WTC11 (cell line): ENCODE results near the gene SHISAL2A. TPM values are rescaled to one million over a fixed set of nuclear protein-coding genes. Genes with fewer than 3 reads are reported as not detected.

Source experiments
- ATAC-seq: fragments of 200-7000 bp; cut with Tn5 transposase; 2 replicates; pipeline ENCODE4 v1.10.0; 2021; ENCODE audit warnings: mild to moderate bottlenecking, moderate library complexity
- CTCF ChIA-PET: fragments of 300-600 bp; sonication (Branson Sonifier 250); formaldehyde crosslinking; loops from one replicate; lab custom pipeline; 2021; ENCODE audit warnings: antibody characterized with exemption; lab: Charles Lee
- POLR2A ChIA-PET: fragments of 350-600 bp; sonication (Branson Sonifier 250); formaldehyde crosslinking; loops from one replicate; lab custom pipeline; 2021; ENCODE audit warnings: antibody characterized with exemption; lab: Charles Lee
- DNase-seq: peaks from one replicate; pipeline ENCODE4 v3.0.0; 2021; ENCODE audit warnings: low spot score
- H3K27ac Mint-ChIP-seq: 2 replicates; pipeline ENCODE4 v1.8.0; 2021; ENCODE audit warnings: mixed read lengths
- H3K27me3 Mint-ChIP-seq: 2 replicates; pipeline ENCODE4 v1.8.0; 2021; ENCODE audit warnings: low read depth, mild to moderate bottlenecking, moderate library complexity, mixed read lengths
- H3K36me3 Mint-ChIP-seq: 2 replicates; pipeline ENCODE4 v1.8.0; 2021; ENCODE audit warnings: mixed read lengths
- H3K4me1 Mint-ChIP-seq: 2 replicates; pipeline ENCODE4 v1.8.0; 2022; ENCODE audit warnings: mixed read lengths
- H3K4me3 Mint-ChIP-seq: 2 replicates; pipeline ENCODE4 v1.8.0; 2021; ENCODE audit warnings: mild to moderate bottlenecking, moderate library complexity, mixed read lengths
- H3K9me3 Mint-ChIP-seq: 2 replicates; pipeline ENCODE4 v1.8.0; 2021; ENCODE audit warnings: mixed read lengths
- AR ChIP-seq: fragments of 250-450 bp; sonication (Bioruptor Pico); IDR thresholded peaks from 2 replicates; pipeline ENCODE4 v1.9.0; 2021; ENCODE audit warnings: mild to moderate bottlenecking
- ATF1 ChIP-seq: sonication (generic); formaldehyde crosslinking; IDR thresholded peaks from 2 replicates; pipeline ENCODE4 v1.8.1; 2023; ENCODE audit warnings: mild to moderate bottlenecking, moderate library complexity, missing genetic modification reagents
- ATF2 ChIP-seq: sonication (generic); formaldehyde crosslinking; IDR thresholded peaks from 2 replicates; pipeline ENCODE4 v1.8.1; 2022; ENCODE audit warnings: low read depth, missing genetic modification reagents, borderline replicate concordance
- CBFB ChIP-seq: sonication (generic); formaldehyde crosslinking; IDR thresholded peaks from 2 replicates; pipeline ENCODE4 v1.8.1; 2022; ENCODE audit warnings: mild to moderate bottlenecking, low read depth, missing genetic modification reagents
- FOXP1 ChIP-seq: sonication (generic); formaldehyde crosslinking; IDR thresholded peaks from 2 replicates; pipeline ENCODE4 v1.8.0; 2022; ENCODE audit warnings: missing genetic modification reagents, mild to moderate bottlenecking, moderate library complexity, borderline replicate concordance
- GRHL2 ChIP-seq: fragments of 250-450 bp; sonication (Bioruptor Pico); IDR thresholded peaks from 2 replicates; pipeline ENCODE4 v1.8.0; 2022; ENCODE audit warnings: mild to moderate bottlenecking, moderate library complexity; ENCODE audit not compliant: insufficient replicate concordance, severe bottlenecking
- IRF1 ChIP-seq: sonication (generic); formaldehyde crosslinking; IDR thresholded peaks from 2 replicates; pipeline ENCODE4 v1.8.0; 2023; ENCODE audit warnings: missing genetic modification reagents
- IRF2 ChIP-seq: sonication (generic); formaldehyde crosslinking; IDR thresholded peaks from 2 replicates; pipeline ENCODE4 v1.8.0; 2022; ENCODE audit warnings: low read depth, missing genetic modification reagents, borderline replicate concordance
- KAT7 ChIP-seq: sonication (generic); formaldehyde crosslinking; IDR thresholded peaks from 2 replicates; pipeline ENCODE4 v1.8.1; 2023; ENCODE audit warnings: missing genetic modification reagents, mild to moderate bottlenecking, borderline replicate concordance
- MYBL2 ChIP-seq: sonication (generic); formaldehyde crosslinking; IDR thresholded peaks from 2 replicates; pipeline ENCODE4 v1.8.1; 2023; ENCODE audit warnings: mild to moderate bottlenecking, moderate library complexity, missing genetic modification reagents
- NFATC4 ChIP-seq: fragments of 250-450 bp; sonication (Bioruptor Pico); IDR thresholded peaks from 2 replicates; pipeline ENCODE4 v1.9.0; 2021; ENCODE audit warnings: mild to moderate bottlenecking
- NR2C2 ChIP-seq: sonication (generic); formaldehyde crosslinking; IDR thresholded peaks from 2 replicates; pipeline ENCODE4 v1.8.0; 2022; ENCODE audit warnings: mild to moderate bottlenecking, missing genetic modification reagents
- ZNF138 ChIP-seq: sonication (generic); formaldehyde crosslinking; conservative IDR thresholded peaks from 2 replicates; pipeline ENCODE4 v1.8.1; 2022; ENCODE audit warnings: mild to moderate bottlenecking, moderate library complexity, missing genetic modification reagents
- ZNF219 ChIP-seq: sonication (generic); formaldehyde crosslinking; IDR thresholded peaks from 2 replicates; pipeline ENCODE4 v1.8.0; 2023; ENCODE audit warnings: missing genetic modification reagents, mild to moderate bottlenecking, borderline replicate concordance
- ZNF396 ChIP-seq: fragments of 250-450 bp; sonication (Bioruptor Pico); IDR thresholded peaks from 2 replicates; pipeline ENCODE4 v1.8.0; 2021; ENCODE audit warnings: mild to moderate bottlenecking, moderate library complexity, borderline replicate concordance
- ZSCAN18 ChIP-seq: fragments of 250-450 bp; sonication (Bioruptor Pico); IDR thresholded peaks from 2 replicates; pipeline ENCODE4 v2.1.2; 2022; ENCODE audit warnings: mild to moderate bottlenecking, moderate library complexity
- total RNA-seq: library from RNA; stranded (reverse); gene quantifications from 3 replicates; pipeline ENCODE4 v1.2.3, GENCODE V29; 2021
- TF ChIP-seq, protein P1 (sequence below): sonication (generic); formaldehyde crosslinking; IDR thresholded peaks from 2 replicates; pipeline ENCODE4 v1.8.1; 2022; ENCODE audit warnings: low read depth, mild to moderate bottlenecking, moderate library complexity, missing genetic modification reagents, borderline replicate concordance
- TF ChIP-seq, protein P2 (sequence below): sonication (generic); formaldehyde crosslinking; IDR thresholded peaks from 2 replicates; pipeline ENCODE4 v1.8.0; 2022; ENCODE audit warnings: mild to moderate bottlenecking, missing genetic modification reagents

Gene SHISAL2A
- total RNA-seq, 1 experiment from 2014 or later, result 1.4 TPM

GRCh38 chr1:52693843-52694242, 60.9 kb downstream of the SHISAL2A start (continued):
- no peak for TF ChIP-seq ZNF138 (CRISPR knock-in tag)
- TF ChIP-seq, protein P1, sequence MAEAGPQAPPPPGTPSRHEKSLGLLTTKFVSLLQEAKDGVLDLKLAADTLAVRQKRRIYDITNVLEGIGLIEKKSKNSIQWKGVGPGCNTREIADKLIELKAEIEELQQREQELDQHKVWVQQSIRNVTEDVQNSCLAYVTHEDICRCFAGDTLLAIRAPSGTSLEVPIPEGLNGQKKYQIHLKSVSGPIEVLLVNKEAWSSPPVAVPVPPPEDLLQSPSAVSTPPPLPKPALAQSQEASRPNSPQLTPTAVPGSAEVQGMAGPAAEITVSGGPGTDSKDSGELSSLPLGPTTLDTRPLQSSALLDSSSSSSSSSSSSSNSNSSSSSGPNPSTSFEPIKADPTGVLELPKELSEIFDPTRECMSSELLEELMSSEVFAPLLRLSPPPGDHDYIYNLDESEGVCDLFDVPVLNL (CRISPR knock-in tag), result no peak

GRCh38 chr1:52695627-52696026, 62.7 kb downstream of the SHISAL2A start:
- TF ChIP-seq ZNF396 (CRISPR knock-in tag) (no peak), MYBL2 (no peak), IRF1 (CRISPR knock-in tag) (no peak), FOXP1 (CRISPR knock-in tag) (no peak), AR (CRISPR knock-in tag) (no peak), NR2C2 (no peak), IRF2 (CRISPR knock-in tag) (no peak)
- TF ChIP-seq, protein P2, sequence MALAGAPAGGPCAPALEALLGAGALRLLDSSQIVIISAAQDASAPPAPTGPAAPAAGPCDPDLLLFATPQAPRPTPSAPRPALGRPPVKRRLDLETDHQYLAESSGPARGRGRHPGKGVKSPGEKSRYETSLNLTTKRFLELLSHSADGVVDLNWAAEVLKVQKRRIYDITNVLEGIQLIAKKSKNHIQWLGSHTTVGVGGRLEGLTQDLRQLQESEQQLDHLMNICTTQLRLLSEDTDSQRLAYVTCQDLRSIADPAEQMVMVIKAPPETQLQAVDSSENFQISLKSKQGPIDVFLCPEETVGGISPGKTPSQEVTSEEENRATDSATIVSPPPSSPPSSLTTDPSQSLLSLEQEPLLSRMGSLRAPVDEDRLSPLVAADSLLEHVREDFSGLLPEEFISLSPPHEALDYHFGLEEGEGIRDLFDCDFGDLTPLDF (CRISPR knock-in tag), result no peak
- DNase-seq, result no peak
- peaks cover 22% of the 10 kb centered on the region for H3K4me1 Mint-ChIP-seq
- peaks cover 4% of the 10 kb centered on the region; the same call in 1 of the 2 replicates for H3K27me3 Mint-ChIP-seq
- CTCF ChIA-PET, result no interaction called here
- no peak overlapping the region for H3K4me3 Mint-ChIP-seq
- ATAC-seq, result no peak
- H3K36me3 Mint-ChIP-seq, result peaks cover 26% of the 10 kb centered on the region
- H3K27ac Mint-ChIP-seq, result 0 out of 2 replicates have a peak overlapping the region, but pooled peaks have one; percentile 6
- POLR2A ChIA-PET, result interaction anchor here (0.7 kb wide), 1 partner anchor 291 kb away, joined by 11 read pairs; the partner anchor contains the start of gene PRPF38A
- H3K9me3 Mint-ChIP-seq, result no peaks in the 10 kb centered on the region

- ChIA-PET POLR2A (no interaction called here), CTCF (interaction anchor here (1.5 kb wide), 1 partner anchor 12 kb away, joined by 3 read pairs; no protein-coding TSS in a partner anchor)
- Mint-ChIP-seq H3K9me3 (no peaks in the 10 kb centered on the region), H3K4me3 (peak within 1 kb of the TSS; percentile 86), H3K4me1 (peaks cover 28% of the 10 kb centered on the region), H3K27ac (peak within 1 kb of the TSS; percentile 89), H3K36me3 (peaks cover 8% of the 10 kb centered on the region), H3K27me3 (peaks cover 4% of the 10 kb centered on the region)
- peak; percentile 67 for DNase-seq
- peak; percentile 52 for ATAC-seq
- TF ChIP-seq KAT7 (CRISPR knock-in tag) (0 out of 2 replicates have a peak, but pooled peaks have one; percentile 51), GRHL2 (CRISPR knock-in tag) (no peak), ATF2 (CRISPR knock-in tag) (peak; percentile 82; the same call in 1 of the 2 replicates), ATF1 (CRISPR knock-in tag) (no peak), ZSCAN18 (no peak), ZNF219 (0 out of 2 replicates have a peak, but pooled peaks have one; percentile 24), CBFB (0 out of 2 replicates have a peak, but pooled peaks have one; percentile 59), NFATC4 (no peak), FOXP1 (CRISPR knock-in tag) (peak; percentile 99)
Observed at GRCh38 chr1:52697795-52698674, 65.1 kb downstream of the SHISAL2A start, which contains the start of gene COA7. Gene COA7, minus strand, starts transcription at chr1:52698347. Its CDS starts 21 bp downstream, at chr1:52698326.
